Activated CD4-positive, CD25-positive, alpha-beta regulatory T cell treated with anti-CD3 and anti-CD28 coated beads, Interleukin-2, amount 50 U/mL, for 72 hours (primary cell): ENCODE data around the gene ATP13A1.
"Not testable (repeated sequence)": the region's sequence is repeated elsewhere in the genome, so short reads cannot be mapped to it uniquely, and the experiment has no call there.

Source experiments
- DNase-seq: peaks from one replicate; pipeline ENCODE4 v3.0.0; 2021

Gene ATP13A1

DNA sequence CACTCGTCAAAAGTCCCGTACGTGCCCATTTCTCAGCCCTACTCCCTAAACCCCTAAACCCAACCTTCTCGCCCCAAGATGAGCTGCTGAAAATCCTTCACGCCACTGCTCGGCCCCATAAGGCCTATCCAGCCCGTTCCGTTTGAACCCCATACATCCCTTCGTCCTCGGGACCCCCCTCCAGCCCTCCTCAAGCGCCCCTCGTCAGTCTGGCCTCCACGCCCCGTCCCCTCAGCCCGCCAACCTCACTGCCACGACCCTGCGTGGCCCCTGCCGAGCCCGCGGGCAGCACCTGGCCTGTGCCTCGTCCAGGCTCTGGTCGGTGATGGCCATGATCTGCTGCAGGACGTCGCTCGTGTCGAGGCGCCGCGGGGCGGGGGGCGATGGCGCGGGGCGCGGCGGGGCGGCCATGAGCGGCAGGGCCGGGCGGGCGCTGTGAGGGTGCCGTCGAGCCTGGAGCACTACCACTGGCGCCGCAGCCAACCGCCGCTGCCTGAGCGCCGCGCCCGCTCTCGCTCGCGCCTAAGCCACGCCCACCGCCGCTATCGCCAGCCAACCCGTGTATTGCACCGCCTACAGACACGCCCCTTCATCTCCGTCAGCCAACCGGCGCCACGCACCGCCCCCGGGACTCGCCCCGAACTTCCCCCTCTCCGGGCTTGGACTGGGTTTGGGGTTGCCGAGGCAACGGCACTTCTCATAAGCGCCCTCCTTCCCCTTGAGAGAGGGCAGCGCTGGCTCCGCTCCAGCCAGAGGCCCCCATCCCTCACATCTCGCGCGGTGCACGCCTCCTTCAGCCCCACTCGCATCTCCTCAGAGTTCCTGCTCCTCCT, 45.0 kb downstream of the ATP13A1 start, which contains the start of gene PBX4:
Gene PBX4 (minus strand): TSS at position 469 of the 833 bp plus-strand sequence. CDS start 58 bp downstream, at position 411.
- peak; percentile 99 for DNase-seq

DNA sequence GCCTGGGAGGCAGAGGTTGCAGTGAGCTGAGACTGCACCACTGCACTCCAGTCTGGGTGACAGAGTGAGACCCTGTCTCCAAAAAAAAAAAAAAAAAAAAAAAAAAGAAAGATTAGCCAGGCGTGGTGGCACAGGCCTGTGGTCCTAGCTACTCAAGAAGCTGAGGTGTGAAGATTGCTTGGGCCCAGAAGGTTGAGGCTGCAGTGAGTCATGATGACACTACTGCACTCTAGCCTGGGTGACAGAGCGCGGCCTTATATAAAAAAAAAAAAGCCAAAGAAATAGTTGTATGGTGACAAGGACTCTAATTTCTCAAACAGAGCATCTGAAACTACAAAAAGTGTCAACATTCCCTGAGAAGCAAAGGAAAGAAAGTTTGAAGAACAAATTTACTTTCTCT, 48.4 kb downstream of the ATP13A1 start:
- DNase-seq, result no peak

DNA sequence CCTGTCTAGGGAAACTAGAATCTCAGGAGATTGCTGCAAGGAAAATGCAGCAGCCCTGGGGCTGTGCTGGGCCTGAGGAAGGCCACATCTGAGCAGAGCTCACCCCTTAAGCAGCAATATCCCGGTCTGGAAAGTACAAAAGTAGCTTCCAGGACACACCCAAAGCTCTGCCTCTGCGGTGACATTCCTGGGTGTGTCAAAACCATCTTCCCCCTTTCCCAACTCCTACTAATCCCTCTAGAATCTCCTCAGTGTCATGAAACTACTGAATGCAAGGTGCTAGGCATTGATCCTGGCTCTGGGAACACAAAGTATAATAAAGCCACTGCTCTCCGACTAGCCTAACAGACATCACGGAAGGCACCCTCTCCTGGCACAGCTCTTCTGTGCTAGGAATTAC, 50.0 kb downstream of the ATP13A1 start:
- DNase-seq, result no peak

DNA sequence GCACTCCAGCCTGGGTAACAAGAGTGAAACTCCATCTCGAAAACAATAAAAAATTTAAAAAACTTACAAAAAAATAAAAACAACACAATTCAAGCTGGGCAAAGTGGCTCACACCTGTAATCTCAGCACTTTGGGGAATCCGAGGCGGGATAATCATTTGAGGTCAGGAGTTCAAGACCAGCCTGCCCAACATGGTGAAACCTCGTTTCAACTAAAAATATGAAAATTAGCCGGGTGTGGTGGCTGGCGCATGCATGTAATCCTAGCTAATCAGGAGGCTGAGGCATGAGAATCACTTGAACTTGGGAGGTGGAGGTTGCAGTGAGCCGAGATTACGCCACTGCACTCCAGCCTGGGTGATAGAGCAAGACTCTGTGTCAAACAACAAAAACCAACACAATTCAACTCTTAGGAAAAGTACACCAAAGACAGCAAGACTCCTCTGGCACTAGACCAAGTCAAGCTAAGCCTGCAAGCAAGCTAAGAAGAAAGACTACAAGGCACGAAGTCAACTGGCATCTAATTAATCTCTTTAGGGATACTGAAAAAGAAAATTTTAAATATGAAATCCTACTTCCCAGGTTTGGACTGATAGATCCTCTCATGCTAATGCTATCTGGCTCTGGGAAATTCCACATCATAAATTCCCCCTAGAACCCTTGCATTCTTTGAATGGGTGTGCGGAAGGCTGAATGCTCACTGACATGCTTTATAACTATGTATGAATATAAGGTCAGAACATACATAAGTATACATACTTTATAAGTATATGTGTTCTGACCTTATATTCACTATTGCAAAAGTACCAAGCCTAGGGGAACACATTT, 52.9 kb downstream of the ATP13A1 start:
- DNase-seq, result no peak

DNA sequence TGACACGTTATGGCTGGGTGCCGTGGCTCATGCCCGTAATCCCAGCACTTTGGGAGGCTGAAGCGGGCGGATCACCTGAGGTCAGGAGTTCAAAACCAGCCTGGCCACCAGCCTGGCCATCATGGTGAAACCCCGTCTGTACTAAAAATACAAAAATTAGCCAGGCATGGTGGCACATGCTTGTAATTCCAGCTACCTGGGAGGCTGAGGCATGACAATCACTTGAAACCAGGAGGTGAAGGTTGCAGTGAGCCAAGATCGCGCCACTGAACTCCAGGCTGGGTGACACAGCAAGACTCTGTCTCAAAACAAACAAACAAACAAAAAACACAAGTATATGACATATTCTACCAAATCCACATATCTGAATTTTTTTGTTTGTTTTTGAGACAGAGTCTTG, 56.8 kb downstream of the ATP13A1 start:
- not testable (repeated sequence) for DNase-seq

DNA sequence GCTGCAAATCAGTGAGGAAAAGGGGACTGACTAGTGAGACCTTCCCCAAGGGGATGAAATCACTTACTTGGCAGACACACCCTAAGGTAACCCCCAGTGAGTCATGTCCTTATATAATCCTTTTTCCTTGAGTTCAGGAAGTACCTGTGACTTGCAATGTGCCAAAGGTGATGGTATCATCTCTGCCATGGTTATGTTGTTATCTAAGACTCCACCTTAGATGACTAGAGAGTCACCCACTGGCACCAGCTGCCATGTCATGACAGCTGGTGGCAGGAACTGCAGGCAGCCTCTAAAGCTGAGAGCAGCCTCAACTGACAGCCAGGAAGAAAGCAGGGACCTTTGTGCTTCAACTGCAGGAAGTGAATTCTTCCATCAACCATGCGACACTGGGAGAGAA, 57.5 kb downstream of the ATP13A1 start:
- DNase-seq, result no peak

DNA sequence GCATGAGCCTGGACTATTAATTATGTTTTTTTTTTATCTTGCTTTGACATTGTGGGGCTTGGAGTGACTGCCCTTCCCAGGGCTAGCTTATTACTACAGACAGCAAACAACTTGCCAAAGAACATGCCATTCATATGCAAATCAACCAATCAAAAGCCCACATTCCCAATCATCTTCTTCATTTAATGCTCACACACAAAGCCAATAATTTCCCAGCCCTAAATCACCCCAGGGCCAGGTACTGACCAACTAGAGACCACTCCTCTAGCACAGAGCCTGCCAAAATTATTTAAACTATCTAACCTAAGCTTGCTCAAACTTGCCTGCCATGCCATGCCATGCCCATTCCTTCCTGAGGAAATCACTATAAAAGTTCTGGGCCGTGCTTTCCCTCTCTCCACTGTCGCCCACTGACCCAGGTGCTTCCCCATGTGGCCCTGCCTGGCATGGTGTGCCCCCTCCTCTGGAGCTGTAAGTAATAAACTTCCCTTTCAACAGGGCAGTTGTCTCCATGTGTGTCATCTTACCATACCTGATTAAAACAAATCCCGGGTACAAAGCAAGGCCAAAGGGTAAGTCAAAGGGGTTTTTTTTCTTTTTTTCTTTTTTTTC, 60.7 kb downstream of the ATP13A1 start:
- DNase-seq, result no peak

DNA sequence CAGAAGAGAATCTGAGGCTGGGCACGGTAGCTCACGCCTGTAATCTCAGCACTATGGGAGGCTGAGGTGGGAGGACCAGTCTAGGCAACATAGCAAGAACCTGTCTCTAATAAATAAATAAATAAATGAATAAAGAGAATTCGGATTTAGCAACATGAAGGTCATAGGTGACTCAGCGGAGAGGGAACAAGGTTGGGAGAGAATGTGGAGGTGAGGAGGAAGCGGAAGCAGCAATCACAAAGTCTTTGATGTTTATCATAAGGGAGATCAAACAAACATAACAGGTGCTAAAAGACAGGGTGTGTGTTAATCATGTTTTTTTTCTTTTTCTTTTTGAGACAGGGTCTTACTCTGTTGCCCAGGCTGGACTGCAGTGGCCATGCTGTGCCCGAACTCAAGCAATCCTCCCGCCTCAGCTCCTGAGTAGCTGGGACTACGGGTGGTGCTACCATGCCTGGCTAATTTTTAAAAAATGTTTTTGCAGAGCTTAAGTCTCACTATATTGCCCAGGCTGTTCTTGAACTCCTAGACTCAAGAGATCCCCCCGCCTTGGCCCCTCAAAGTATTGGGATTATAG, 61.3 kb downstream of the ATP13A1 start:
- DNase-seq, result no peak

DNA sequence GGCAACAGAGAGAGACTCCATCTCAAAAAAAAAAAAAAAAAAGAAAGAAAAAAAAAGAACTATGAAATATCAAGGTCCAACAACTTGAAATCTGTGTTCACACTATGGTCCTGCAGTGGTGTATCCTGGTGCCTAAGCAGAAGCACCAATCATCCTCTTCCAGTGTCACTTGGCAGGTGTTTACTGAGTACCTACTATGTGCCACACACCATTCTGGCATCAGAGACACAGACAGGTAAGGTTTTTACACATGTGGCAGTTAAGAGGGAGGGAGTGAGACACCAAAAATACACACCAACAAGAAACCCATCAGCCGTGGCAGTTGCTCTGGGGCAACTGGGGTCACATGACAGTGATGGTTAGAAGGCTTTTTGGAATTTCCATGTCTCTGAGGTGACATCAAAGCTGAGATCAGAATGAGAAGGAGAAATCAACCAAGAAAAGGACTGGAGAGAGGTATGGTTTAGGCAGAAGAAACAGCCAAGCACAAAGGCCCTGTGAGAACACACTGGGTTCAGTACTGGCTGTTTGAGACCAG, 62.6 kb downstream of the ATP13A1 start:
- no peak for DNase-seq

DNA sequence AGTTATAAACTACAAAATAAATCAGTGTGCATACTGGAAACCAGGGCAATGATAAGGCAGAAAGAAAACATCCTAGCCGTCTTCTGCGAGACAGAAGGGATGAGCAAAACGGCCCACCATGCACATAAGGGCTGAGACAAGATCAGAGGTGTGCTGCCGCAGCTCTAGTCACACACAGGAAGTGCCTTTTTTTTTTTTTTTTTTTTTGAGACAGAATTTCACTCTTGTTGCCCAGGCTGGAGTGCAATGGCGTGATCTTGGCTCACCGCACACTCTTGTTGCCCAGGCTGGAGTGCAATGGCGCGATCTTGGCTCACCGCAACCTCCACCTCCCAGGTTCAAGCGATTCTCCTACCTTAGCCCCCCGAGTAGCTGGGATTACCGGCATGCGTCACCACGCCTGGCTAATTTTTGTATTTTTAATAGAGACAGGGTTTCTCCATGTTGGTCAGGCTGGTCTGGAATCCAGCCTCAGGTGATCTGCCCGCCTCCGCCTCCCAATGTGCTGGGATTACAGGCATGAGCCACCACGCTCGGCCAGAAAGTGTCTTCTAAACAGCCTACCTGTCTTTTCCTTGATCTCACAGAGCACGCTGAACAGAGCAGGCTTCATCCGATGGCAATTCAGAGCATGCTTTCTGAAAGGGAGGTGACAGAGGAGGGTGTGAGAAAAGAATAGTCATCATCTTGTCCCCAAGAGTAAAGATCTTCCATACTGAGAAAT, 64.6 kb downstream of the ATP13A1 start:
- peak; percentile 56 for DNase-seq

DNA sequence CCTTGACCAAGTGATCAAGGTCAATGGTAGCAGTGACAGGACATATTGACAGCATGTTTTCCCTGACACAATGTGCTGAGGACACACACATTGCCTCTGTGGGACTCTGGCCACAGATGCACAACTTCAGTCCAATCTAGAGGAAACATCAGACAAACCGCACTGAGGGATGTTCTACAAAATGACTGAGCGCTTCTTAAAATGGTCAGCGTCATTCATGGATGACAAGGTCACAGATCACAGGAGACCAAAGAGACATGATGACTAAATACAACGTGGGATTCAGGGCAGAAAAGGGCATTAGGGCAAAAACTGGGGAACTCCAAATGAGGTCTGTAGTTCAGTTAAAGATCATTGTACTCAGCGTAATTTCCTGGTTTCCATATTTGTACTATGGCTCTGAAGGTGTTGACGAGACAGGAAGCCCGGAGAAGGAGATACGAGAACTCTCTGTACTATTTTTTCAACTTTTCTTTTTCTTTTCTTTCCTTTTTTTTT, 65.6 kb downstream of the ATP13A1 start:
- peak; percentile 40 for DNase-seq
